ENCODE results near the gene WDR81. TPM values are rescaled to one million over a fixed set of nuclear protein-coding genes. Genes with fewer than 3 reads are reported as not detected.

Gene WDR81
- total and polyA plus RNA-seq, 10 of the 15 experiments (the other 5 are each of a cell fraction or from before 2014, with no cell fraction given): 0.13 to 22.4 (median 7.3) TPM; not detected in 1

DNA sequence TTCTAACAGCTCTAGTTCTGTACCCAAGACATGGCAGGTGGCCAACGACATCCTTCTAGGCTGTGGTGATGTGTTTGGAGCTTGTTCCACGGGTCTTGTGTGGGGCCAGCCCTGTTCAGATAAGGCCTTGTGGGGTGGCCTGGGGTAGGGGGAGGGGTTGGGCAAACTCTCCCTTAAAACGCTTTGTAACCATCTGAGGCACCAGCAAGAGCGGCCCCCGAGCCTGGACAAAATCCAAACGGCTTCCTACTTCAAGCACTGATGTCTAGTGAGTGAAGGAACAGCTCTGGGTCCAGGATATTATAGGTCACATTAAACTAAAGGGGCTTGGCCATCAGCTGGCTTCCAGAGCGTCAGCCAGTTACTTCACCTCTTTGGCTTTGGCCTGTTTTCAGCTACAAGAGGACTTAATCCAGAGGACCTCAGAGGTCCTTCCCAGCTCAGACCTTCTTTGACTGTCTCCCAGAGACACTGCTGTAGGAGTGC is 49.2 kb downstream of the WDR81 start:
- Histone ChIP-seq H3K79me2 (ENCODE audit: control insufficient read depth, insufficient read depth, low read length) (no peaks in the 10 kb centered on the region), H3K4me2 (ENCODE audit: control insufficient read depth, insufficient read depth) (no peak overlapping the region), H3K27me3 (replicated peaks in 1 of 2; ENCODE audit: control insufficient read depth in 2 of 2, insufficient read depth in 2 of 2, low read length in 1 of 2) (no peaks in the 10 kb centered on the region), H3K27ac (ENCODE audit: control insufficient read depth, insufficient read depth) (no peak overlapping the region), H4K20me1 (ENCODE audit: control insufficient read depth, insufficient read depth) (no peaks in the 10 kb centered on the region), H3K9ac (ENCODE audit: control insufficient read depth, insufficient read depth, low read length) (no peak overlapping the region), H3K36me3 (ENCODE audit: control insufficient read depth in 2 of 2, insufficient read depth in 2 of 2, low read length in 1 of 2) (peaks cover 5 to 7% of the 10 kb centered on the region in 2 experiments; a peak in 3 of 4 replicates), H3K4me1 (ENCODE audit: control insufficient read depth, insufficient read depth, low read length) (peaks cover 7% of the 10 kb centered on the region), H2AFZ (ENCODE audit: control insufficient read depth, low read depth, low read length) (no peak overlapping the region), H3K9me3 (replicated peaks; ENCODE audit: control insufficient read depth, insufficient read depth, low read length) (no peaks in the 10 kb centered on the region), H3K4me3 (no peak overlapping the region)
- no peak for FAIRE-seq
- ChIA-PET CTCF (interaction anchor here (1.0 to 1.4 kb wide), 3 partner anchors 10 to 60 kb away, joined by 3 to 6 read pairs (median 3); no protein-coding TSS in a partner anchor), SMC1A (ENCODE audit: uncharacterized antibody, unreplicated experiment) (interaction anchor here (1.1 to 1.3 kb wide), 3 partner anchors 10 to 60 kb away, joined by 3 to 4 read pairs (median 3); no protein-coding TSS in a partner anchor), RAD21 (ENCODE audit: unreplicated experiment) (interaction anchor here (0.7 to 1.1 kb wide), 3 partner anchors 10 to 91 kb away, joined by 3 read pairs; no protein-coding TSS in a partner anchor), POLR2A (interaction anchor here (0.6 to 1.8 kb wide), 3 partner anchors 9 to 57 kb away, joined by 4 to 10 read pairs (median 4); no protein-coding TSS in a partner anchor)
- WGBS (ENCODE audit: insufficient coverage, insufficient replicate concordance, low lambda C conversion rate, missing lambda C conversion rate): 75% methylated on average over 7 of the region's 7 CpGs
- in situ Hi-C loops (cut with MboI): no loop called here
- no peak for ATAC-seq
- intact Hi-C loops (cut with micrococcal nuclease; ENCODE audit: unreplicated experiment): no loop called here
- TF ChIP-seq RCOR1 (conservative IDR thresholded peaks at IDR 0.05; ENCODE audit: low read depth, low read length) (no peak), ZNF207 (IDR thresholded peaks at IDR 0.05; ENCODE audit: borderline replicate concordance) (no peak), EP300 (IDR thresholded peaks at IDR 0.05; ENCODE audit: borderline replicate concordance in 1 of 2, control insufficient read depth in 1 of 2, low read depth in 2 of 2, low read length in 2 of 2) (no peak), SRF (IDR thresholded peaks at IDR 0.05; ENCODE audit: low read depth in 2 of 2, low read length in 2 of 2) (no peak), RAD51 (IDR thresholded peaks at IDR 0.05) (no peak), FOXM1 (IDR thresholded peaks at IDR 0.05; ENCODE audit: low read depth, low read length) (no peak), CEBPZ (IDR thresholded peaks at IDR 0.05; ENCODE audit: low read depth, low read length) (no peak), ATF7 (IDR thresholded peaks at IDR 0.05; ENCODE audit: low read depth) (no peak), FOS (IDR thresholded peaks at IDR 0.05; ENCODE audit: borderline replicate concordance, extremely low read depth, insufficient read length) (no peak), PBX3 (IDR thresholded peaks at IDR 0.05; ENCODE audit: insufficient replicate concordance, low read depth, low read length) (no peak)
- no TSS peak for BruUV-seq (replicated peaks)
- no peak for DNase-seq (ENCODE audit: low read depth, low spot score)

Measured in GM12878 (cell line).